OCI-LY3 (cell line): ENCODE results near the gene NR5A2.

ENCODE experiments used
- H2AFZ ChIP-seq: fragments of 200-600, 300-600 bp; shearing (Covaris generic); 2 replicates; pipeline ENCODE4 v1.6.0; 2014; ENCODE audit warnings: antibody characterized with exemption, low read depth, low read length
- H3K27ac ChIP-seq: fragments of 200-600, 300-600 bp; sonication (generic); 2 replicates; pipeline ENCODE4 v1.5.1; 2014; ENCODE audit warnings: mild to moderate bottlenecking, low read length, moderate library complexity, mixed read lengths
- H3K27me3 ChIP-seq: fragments of 200-600, 300-600 bp; sonication (generic); 2 replicates; pipeline ENCODE4 v1.6.1; 2014; ENCODE audit warnings: low read depth, low read length, mixed read lengths
- H3K36me3 ChIP-seq: fragments of 200-600, 300-600 bp; sonication (generic); replicated peaks from 2 replicates; pipeline ENCODE3; 2014; ENCODE audit warnings: low read depth, low read length, mixed read lengths
- H3K4me1 ChIP-seq: fragments of 300-600, 200-600 bp; sonication (generic); 2 replicates; pipeline ENCODE4 v1.6.1; 2014; ENCODE audit warnings: low read length, mixed read lengths
- H3K4me2 ChIP-seq: fragments of 200-600, 300-600 bp; sonication (generic); 2 replicates; pipeline ENCODE4 v1.6.1; 2014; ENCODE audit warnings: low read length, mixed read lengths
- H3K4me3 ChIP-seq: fragments of 300-600, 200-600 bp; sonication (generic); 2 replicates; pipeline ENCODE4 v1.5.1; 2014; ENCODE audit warnings: antibody characterized with exemption, mild to moderate bottlenecking, low read length, moderate library complexity
- H3K79me2 ChIP-seq: fragments of 300-600, 200-600 bp; shearing (Covaris generic); 2 replicates; pipeline ENCODE4 v1.6.1; 2014; ENCODE audit warnings: mild to moderate bottlenecking, low read length, mixed read lengths
- H3K9ac ChIP-seq: fragments of 300-600, 200-600 bp; shearing (Covaris generic); 2 replicates; pipeline ENCODE4 v1.6.0; 2014; ENCODE audit warnings: mild to moderate bottlenecking, low read length, moderate library complexity
- H3K9me3 ChIP-seq: fragments of 200-600, 300-600 bp; shearing (Covaris generic); 2 replicates; pipeline ENCODE4 v1.6.1; 2014; ENCODE audit warnings: low read length, mixed read lengths; ENCODE audit not compliant: insufficient read depth
- H4K20me1 ChIP-seq: fragments of 200-600, 300-600 bp; sonication (generic); 2 replicates; pipeline ENCODE4 v1.6.1; 2016; ENCODE audit warnings: low read length, mixed read lengths; ENCODE audit not compliant: insufficient read depth
- EZH2phosphoT487 ChIP-seq: fragments of 200-600 bp; shearing (Covaris generic); IDR thresholded peaks from 2 replicates; pipeline ENCODE4 v1.6.1; 2018; ENCODE audit warnings: antibody characterized with exemption, mixed run types, low read depth
- TF ChIP-seq, protein P1 (sequence below): fragments of 200-600, 300-600 bp; sonication (generic); IDR thresholded peaks from 2 replicates; pipeline ENCODE4 v1.5.1; 2014; ENCODE audit warnings: antibody characterized with exemption, low read length, low read depth

Gene NR5A2

DNA sequence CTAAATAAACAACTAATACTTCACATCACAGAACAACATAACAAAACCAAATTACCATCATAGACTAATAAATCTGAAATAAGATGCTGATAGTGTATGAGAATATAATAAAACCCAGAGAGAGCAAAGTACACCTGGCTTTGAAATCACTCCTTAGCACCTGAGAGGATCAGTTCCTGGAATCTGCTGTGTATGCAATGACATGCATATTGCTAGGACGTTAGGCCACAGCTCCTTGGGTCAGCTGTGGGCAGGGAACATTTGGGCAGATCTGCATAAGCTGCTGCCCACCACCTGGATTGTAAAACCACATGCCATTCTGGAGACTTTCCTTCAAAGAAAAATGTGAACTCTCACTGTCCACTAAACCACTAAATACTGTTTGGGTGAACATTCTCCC is 81.1 kb downstream of the NR5A2 start:
- no peak overlapping the region for H3K4me2 ChIP-seq
- no peaks in the 10 kb centered on the region for H3K4me1 ChIP-seq
- no peak overlapping the region for H3K4me3 ChIP-seq
- H3K27ac ChIP-seq: no peak overlapping the region
- H3K79me2 ChIP-seq: no peaks in the 10 kb centered on the region
- no peaks in the 10 kb centered on the region for H3K9me3 ChIP-seq
- H3K27me3 ChIP-seq: peaks cover 24% of the 10 kb centered on the region; the same call in 1 of the 2 replicates
- no peak for TF ChIP-seq EZH2phosphoT487
- TF ChIP-seq, protein P1, sequence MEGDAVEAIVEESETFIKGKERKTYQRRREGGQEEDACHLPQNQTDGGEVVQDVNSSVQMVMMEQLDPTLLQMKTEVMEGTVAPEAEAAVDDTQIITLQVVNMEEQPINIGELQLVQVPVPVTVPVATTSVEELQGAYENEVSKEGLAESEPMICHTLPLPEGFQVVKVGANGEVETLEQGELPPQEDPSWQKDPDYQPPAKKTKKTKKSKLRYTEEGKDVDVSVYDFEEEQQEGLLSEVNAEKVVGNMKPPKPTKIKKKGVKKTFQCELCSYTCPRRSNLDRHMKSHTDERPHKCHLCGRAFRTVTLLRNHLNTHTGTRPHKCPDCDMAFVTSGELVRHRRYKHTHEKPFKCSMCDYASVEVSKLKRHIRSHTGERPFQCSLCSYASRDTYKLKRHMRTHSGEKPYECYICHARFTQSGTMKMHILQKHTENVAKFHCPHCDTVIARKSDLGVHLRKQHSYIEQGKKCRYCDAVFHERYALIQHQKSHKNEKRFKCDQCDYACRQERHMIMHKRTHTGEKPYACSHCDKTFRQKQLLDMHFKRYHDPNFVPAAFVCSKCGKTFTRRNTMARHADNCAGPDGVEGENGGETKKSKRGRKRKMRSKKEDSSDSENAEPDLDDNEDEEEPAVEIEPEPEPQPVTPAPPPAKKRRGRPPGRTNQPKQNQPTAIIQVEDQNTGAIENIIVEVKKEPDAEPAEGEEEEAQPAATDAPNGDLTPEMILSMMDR: no peak
- H3K36me3 ChIP-seq: no peaks in the 10 kb centered on the region
- H2AFZ ChIP-seq: no peak overlapping the region
- H4K20me1 ChIP-seq: no peaks in the 10 kb centered on the region
- H3K9ac ChIP-seq: no peak overlapping the region

DNA sequence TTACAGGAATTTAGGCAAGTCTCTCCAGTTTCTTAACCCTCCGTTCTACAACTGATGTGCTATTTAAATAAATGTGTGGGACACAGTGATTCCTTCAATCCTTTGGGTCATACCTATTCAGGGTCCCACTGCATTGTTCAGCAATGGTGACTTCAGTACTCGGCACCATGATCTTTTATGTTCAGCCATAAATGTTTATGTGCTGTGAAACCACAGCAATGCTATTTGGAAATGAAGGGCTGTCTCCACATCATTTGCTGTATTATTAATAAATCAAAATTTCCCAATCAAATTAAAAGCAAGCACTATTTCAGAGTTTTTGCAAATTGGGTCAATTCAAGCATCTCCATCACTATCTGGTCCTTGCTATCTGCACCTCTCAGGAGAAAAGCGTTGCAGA is 84.8 kb downstream of the NR5A2 start:
- H3K27ac ChIP-seq: no peak overlapping the region
- no peaks in the 10 kb centered on the region for H4K20me1 ChIP-seq
- H3K4me3 ChIP-seq: no peak overlapping the region
- no peaks in the 10 kb centered on the region for H3K36me3 ChIP-seq
- no peak for TF ChIP-seq EZH2phosphoT487
- TF ChIP-seq, protein P1: no peak
- peaks cover 11% of the 10 kb centered on the region for H3K4me1 ChIP-seq
- peaks cover 21% of the 10 kb centered on the region; the same call in 1 of the 2 replicates for H3K27me3 ChIP-seq
- no peaks in the 10 kb centered on the region for H3K9me3 ChIP-seq
- no peak overlapping the region for H3K9ac ChIP-seq
- H3K4me2 ChIP-seq: no peak overlapping the region
- no peak overlapping the region for H2AFZ ChIP-seq
- H3K79me2 ChIP-seq: no peaks in the 10 kb centered on the region

DNA sequence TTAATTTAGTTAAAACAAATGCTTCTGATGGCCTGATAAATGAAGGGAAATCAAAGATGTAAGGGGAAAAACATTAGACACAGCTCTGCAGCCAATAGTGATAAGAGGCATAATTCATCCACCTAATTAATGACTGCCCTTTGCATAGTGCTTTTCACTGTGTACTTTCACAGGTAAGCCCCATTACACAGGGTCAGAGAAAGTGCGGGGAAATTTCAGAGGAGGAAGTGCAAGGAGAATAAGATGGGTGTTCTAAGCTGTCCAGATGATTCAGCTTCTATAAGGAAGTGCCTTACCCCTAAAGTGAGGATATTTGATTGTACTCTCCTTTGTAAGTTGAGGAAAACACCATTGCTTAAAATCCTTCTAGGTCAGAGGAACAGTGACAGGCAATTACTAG is 88.0 kb downstream of the NR5A2 start:
- no peaks in the 10 kb centered on the region for H3K79me2 ChIP-seq
- peak overlapping the region; percentile 55; the same call in 1 of the 2 replicates for H2AFZ ChIP-seq
- peaks cover 11% of the 10 kb centered on the region for H3K4me1 ChIP-seq
- peak overlapping the region; percentile 50 for H3K4me2 ChIP-seq
- no peak for TF ChIP-seq EZH2phosphoT487
- TF ChIP-seq, protein P1: no peak
- peaks cover 14% of the 10 kb centered on the region; the same call in 1 of the 2 replicates for H3K27me3 ChIP-seq
- H3K36me3 ChIP-seq: no peaks in the 10 kb centered on the region
- H4K20me1 ChIP-seq: no peaks in the 10 kb centered on the region
- no peaks in the 10 kb centered on the region for H3K9me3 ChIP-seq
- no peak overlapping the region for H3K27ac ChIP-seq
- no peak overlapping the region for H3K4me3 ChIP-seq
- H3K9ac ChIP-seq: no peak overlapping the region

DNA sequence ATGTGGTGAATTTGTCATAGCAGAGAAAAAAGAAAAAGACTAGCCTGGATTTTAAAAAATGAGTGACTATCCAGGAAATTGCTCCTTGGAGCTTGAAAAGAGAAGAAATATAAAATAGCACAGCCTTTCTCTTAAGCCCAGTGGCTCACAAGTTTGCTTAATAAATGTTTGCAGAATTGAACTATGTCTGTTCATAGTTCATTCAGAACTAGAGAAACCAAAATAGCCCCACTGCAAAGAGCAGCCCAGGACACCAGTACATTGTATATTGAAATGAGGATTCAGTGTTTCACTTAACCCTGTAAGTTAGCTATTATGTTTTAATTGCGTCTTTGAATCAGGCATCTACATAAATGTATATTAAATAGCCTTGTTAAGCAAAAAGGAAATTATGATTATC is 88.8 kb downstream of the NR5A2 start:
- no peak overlapping the region for H3K9ac ChIP-seq
- TF ChIP-seq, protein P1: no peak
- TF ChIP-seq EZH2phosphoT487: no peak
- H3K4me2 ChIP-seq: no peak overlapping the region
- no peaks in the 10 kb centered on the region for H3K79me2 ChIP-seq
- no peaks in the 10 kb centered on the region for H4K20me1 ChIP-seq
- H3K27ac ChIP-seq: no peak overlapping the region
- no peak overlapping the region for H2AFZ ChIP-seq
- H3K4me3 ChIP-seq: no peak overlapping the region
- H3K36me3 ChIP-seq: no peaks in the 10 kb centered on the region
- H3K4me1 ChIP-seq: peaks cover 11% of the 10 kb centered on the region
- peaks cover 8% of the 10 kb centered on the region; the same call in 1 of the 2 replicates for H3K27me3 ChIP-seq
- no peaks in the 10 kb centered on the region for H3K9me3 ChIP-seq
